HFFc6 (cell line): Measurements from ENCODE around the gene INPP4B. TPM values are rescaled to one million over a fixed set of nuclear protein-coding genes. Genes with fewer than 3 reads are reported as not detected.

ENCODE experiments used
- DNase-seq: peaks from one replicate; pipeline ENCODE4 v3.0.0-alpha.2; 2018
- H3K27ac Mint-ChIP-seq: 2 replicates; pipeline ENCODE4 v1.8.0; 2020; ENCODE audit warnings: mild to moderate bottlenecking, mixed read lengths
- H3K27me3 Mint-ChIP-seq: 2 replicates; pipeline ENCODE4 v1.8.0; 2021; ENCODE audit warnings: mild to moderate bottlenecking, moderate library complexity, mixed read lengths; ENCODE audit not compliant: insufficient read depth
- H3K36me3 Mint-ChIP-seq: 2 replicates; pipeline ENCODE4 v1.8.0; 2021; ENCODE audit warnings: low read depth, mixed read lengths
- H3K4me1 Mint-ChIP-seq: 2 replicates; pipeline ENCODE4 v1.8.0; 2020; ENCODE audit warnings: low read depth, mixed read lengths
- H3K4me3 Mint-ChIP-seq: 2 replicates; pipeline ENCODE4 v1.8.0; 2020; ENCODE audit warnings: mild to moderate bottlenecking, moderate library complexity, mixed read lengths
- H3K9me3 Mint-ChIP-seq: 2 replicates; pipeline ENCODE4 v1.8.0; 2020; ENCODE audit warnings: mild to moderate bottlenecking, mixed read lengths
- CTCF ChIP-seq: fragments of 200-600 bp; sonication (generic); IDR thresholded peaks from 2 replicates; pipeline ENCODE4 v1.5.0; 2021; ENCODE audit warnings: antibody characterized with exemption, mild to moderate bottlenecking
- total RNA-seq, 6 experiments: library from RNA; stranded (reverse); fragmentation: NEBNext Ultra II Directional; extraction: Animal tissue kit (Norgen Biotek cat#: 25700); gene quantifications; 2 replicates in 1 of 6; 3 replicates in 5 of 6; pipeline ENCODE4 v1.2.3, GENCODE V29; 2021

The INPP4B gene
- total RNA-seq, 6 experiments from 2014 or later = 36.1 to 48.9 (median 40.1) TPM

DNA sequence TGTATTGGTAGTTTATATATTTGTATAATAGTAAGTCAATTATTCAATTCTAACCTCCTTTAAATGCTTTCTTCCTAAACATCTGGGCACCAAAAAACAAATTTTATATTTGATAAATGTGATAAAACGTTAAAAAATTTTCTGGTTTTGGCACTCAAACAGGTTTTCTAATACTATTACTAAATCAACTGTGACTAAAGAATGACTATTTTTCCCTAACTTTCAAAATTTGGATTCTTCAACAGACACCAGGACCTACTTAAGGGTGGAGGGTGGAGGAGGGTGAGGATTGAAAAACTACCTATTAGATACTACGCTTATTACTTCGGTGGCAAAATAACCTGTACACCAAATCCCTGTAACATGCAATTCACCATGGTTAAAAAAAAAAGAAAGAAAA, 654.2 kb downstream of the INPP4B start:
- no peak for TF ChIP-seq CTCF
- Mint-ChIP-seq H3K4me3 (no peak overlapping the region), H3K27me3 (peaks cover 3% of the 10 kb centered on the region; the same call in 1 of the 2 replicates), H3K27ac (no peak overlapping the region), H3K36me3 (peaks cover 32% of the 10 kb centered on the region), H3K4me1 (peaks cover 21% of the 10 kb centered on the region), H3K9me3 (no peaks in the 10 kb centered on the region)
- no peak for DNase-seq

DNA sequence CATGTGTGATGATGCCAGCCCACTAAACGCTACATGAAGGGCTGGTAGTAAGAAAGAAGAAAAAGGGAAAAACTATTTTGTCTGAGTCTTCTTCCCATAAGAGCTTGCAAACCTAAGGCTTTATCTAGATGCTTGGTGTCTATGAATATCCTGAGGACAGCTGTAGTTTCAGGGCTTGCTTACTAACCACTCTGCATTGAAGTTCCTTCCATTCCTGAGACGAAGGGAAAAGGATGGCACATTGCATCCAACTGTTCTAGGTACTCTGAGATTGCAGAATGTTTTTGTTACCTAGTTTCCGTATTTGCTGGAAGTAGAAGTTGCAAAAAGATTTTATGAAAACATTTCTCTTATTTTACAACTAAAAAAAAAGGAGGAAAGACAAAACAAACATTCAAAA, 665.1 kb downstream of the INPP4B start:
- no peak overlapping the region for H3K4me3 Mint-ChIP-seq
- peaks cover 32% of the 10 kb centered on the region for H3K36me3 Mint-ChIP-seq
- no peak overlapping the region for H3K27ac Mint-ChIP-seq
- DNase-seq = no peak
- H3K9me3 Mint-ChIP-seq = no peaks in the 10 kb centered on the region
- no peaks in the 10 kb centered on the region for H3K4me1 Mint-ChIP-seq
- no peak for TF ChIP-seq CTCF
- H3K27me3 Mint-ChIP-seq = peaks cover 6% of the 10 kb centered on the region; the same call in 1 of the 2 replicates

DNA sequence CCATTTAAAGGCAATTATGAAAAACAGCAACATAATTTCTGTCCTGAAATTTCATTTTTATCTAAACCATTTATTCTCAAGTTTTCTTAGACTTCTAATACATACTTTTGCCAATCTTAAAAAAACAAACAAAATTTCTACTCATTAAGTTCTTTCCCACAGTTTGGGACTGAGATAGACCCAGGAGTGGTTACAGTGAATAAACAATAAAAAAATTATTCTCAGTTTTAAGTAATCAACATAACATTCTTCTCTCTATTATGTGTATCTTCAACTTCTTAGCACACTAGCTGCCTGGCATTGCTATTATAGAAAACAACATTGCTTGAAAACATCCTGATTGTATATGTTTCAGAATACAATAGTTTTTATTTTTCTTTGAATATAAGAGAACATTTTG, 676.9 kb downstream of the INPP4B start:
- Mint-ChIP-seq H3K36me3 (peaks cover 44% of the 10 kb centered on the region), H3K4me3 (no peak overlapping the region), H3K4me1 (peaks cover 42% of the 10 kb centered on the region), H3K27ac (no peak overlapping the region), H3K27me3 (no peaks in the 10 kb centered on the region; the same call in 1 of the 2 replicates), H3K9me3 (no peaks in the 10 kb centered on the region)
- DNase-seq = no peak
- TF ChIP-seq CTCF = no peak

- Mint-ChIP-seq H3K4me3 (no peak overlapping the region; the same call in 1 of the 2 replicates), H3K27me3 (no peaks in the 10 kb centered on the region; the same call in 1 of the 2 replicates), H3K9me3 (no peaks in the 10 kb centered on the region), H3K36me3 (peaks cover 35% of the 10 kb centered on the region), H3K27ac (peak overlapping the region; percentile 41), H3K4me1 (peaks cover 42% of the 10 kb centered on the region)
- DNase-seq = no peak
- no peak for TF ChIP-seq CTCF
Observed at GRCh38 chr4:142168181-142168580, 677.9 kb downstream of the INPP4B start.

DNA sequence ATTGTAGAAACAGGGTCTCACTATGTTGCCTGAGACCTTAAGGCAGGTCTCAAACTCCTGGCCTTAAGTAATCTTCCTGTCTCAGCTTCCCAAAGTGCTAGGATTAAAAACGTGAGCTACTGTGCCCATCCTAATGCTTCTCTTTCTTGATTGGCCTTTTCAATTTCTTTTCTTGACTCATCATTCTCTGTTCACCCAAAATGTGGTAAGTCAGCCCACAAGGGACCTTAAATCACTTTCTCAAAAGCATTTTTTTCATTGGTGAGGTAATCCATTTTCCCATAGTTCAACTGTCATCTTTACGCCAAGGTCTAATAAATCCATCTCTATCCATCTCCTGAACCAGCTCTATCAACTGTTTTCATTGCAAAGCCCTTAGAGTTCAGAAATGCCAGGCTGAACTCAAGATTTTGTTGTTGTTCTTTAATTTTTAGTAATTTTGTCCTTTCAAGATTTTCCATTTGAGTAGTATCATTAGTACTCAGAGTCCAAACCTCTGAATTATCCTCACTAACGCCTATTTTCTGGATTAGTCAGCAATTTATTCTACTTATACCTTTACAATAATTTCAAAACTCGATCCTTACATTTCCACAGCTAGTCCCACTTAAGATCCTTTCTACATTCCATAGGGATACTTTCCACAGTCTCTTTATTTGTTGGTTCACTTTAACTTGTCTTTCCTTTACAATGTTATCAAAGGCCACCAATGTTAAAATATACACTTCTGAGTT, 681.2 kb downstream of the INPP4B start:
- peaks cover 36% of the 10 kb centered on the region for H3K4me1 Mint-ChIP-seq

More for the DNA sequence above, 681.2 kb downstream of the INPP4B start:
- H3K36me3 Mint-ChIP-seq = peaks cover 38% of the 10 kb centered on the region
- no peak for TF ChIP-seq CTCF
- no peaks in the 10 kb centered on the region; the same call in 1 of the 2 replicates for H3K27me3 Mint-ChIP-seq
- no peak for DNase-seq
- no peak overlapping the region for H3K4me3 Mint-ChIP-seq
- no peak overlapping the region for H3K27ac Mint-ChIP-seq
- H3K9me3 Mint-ChIP-seq = no peaks in the 10 kb centered on the region
